Left ventricle myocardium superior (tissue), 1 donor: ENCODE measurements around the gene GLT6D1. TPM values are rescaled to one million over a fixed set of nuclear protein-coding genes. Genes with fewer than 3 reads are reported as not detected.

Experiments
- ATAC-seq: fragments of 200-7000 bp; cut with Tn5 transposase; one replicate; pipeline ENCODE4 v1.9.1; 2020; ENCODE audit warnings: mild to moderate bottlenecking, moderate library complexity
- DNase-seq: peaks from one replicate; pipeline ENCODE4 v3.0.0-alpha.2; 2020
- intact Hi-C: fragments of 100-400 bp; cut with micrococcal nuclease; formaldehyde crosslinking; loops from one replicate; pipeline ENCODE4 v1.11.0; 2022
- total RNA-seq: library from RNA; stranded (reverse); fragmentation: NEBNext Ultra II Directional; extraction: Animal tissue kit (Norgen Biotek cat#: 25700); gene quantifications from one replicate; pipeline ENCODE4 v1.2.1, GENCODE V29; 2021
- donor health status: DM: no; HTN: yes; CAD: no; lungs with severe emphysema.

GLT6D1 gene
- total RNA-seq, 1 donor from 2014 or later, result not detected

DNA sequence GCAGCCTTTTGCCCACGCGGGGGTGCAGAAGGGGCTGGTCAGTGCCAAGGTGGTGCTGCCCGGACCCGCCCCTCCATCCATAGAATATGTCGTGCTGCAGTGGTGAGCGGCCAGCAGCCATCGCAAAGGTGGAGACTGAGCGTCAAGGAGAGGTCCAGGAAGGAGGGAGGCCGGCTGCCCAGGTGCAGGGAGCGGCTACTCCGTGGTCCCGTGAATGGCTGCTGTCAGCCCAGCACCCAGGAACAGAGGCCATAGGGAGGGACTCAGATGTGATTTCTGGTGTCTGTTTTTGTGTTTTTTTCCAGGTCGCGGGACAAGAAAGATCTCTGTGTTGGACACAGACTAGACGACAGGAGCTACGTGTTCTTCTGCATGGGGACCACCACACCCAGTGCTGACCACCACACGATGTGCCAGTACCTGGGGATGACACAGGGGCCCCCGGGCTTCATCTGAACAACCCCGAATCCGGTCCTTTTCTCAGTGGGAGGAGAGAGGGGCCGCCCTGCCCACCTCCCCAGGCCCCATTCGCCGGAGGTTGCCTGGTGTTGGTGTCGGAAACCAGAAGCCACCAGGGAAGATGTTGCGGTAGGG lies 48.8 kb downstream of the GLT6D1 start:
- DNase-seq (no peak), ATAC-seq (no peak)
- intact Hi-C loops, result no loop called here

DNA sequence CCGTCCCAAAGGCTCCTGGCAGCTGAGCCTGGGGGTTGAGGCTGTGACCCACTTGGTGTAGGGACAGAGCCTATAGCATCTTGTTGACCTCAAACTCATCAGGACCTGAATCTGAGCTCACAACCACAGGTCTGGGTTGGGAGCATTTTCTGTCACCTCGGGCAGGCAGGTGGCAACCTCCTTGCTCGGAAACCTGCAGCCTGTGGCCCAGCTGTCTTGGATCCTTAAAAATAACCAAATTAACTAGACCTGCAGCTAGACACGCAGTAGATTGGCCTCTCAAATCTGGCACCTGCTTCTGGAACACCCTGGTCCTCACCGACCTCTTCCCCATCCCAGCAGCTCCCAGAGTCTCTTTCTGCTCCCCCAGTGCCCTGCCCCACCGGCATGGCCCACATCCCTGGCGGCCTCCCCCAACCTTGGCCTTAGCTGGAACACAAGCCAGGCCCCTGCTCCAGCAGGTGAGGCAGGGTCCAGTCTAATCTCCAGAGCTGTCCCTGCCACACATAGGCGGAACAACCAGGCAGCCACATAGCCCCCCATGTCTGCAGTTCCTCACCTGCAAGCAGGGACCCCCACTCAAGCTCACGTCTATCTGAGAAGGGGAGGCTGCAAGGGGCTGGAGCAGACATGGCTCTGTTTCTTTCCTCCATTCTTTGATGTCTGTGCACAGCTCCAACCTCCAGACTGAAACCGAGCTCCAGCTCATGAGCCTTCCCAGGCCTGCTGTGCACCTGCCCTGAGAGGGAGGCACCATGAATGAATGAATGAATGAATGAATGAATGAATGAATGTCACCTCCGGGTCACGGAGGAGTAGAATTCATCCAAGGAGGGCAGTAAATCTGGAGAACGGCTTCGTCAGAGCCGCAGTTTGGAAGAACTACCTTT lies 49.5 kb downstream of the GLT6D1 start:
- ATAC-seq (no peak), DNase-seq (no peak)
- intact Hi-C loops, result no loop called here

DNA sequence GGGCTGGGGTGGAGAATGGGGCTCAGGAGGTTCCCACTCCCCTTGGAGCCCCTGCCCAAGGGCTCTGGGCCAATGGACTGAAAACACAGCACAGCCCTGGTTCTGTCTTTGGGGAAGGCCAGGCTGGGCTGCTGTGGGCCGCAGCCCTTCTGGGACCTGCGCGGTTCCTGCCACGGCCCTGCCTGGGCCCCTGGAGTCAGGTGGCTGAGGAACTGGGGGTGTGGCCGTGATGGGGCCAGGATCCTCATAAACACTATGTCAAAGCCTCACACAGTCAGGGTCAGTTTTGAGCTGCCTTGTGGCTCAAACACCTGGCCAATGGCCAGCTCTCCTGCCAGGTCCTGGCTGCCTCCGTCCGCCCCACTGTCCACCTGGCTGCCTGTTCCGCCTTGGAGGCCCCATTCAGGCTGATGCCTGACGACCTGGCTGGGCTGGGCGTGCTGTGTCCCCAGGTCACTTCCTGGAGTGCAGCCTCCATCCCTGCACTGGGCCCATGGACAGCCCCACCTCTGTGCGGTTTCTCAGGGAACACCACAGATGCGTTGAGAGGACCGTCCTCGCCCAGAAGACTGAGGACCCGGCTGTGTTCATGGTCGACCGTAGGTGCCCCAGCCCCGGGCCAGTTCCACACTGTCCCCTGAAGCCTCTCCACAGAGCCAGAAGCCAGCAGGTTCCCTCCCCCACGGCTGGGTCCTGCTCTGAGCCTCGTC lies 50.3 kb downstream of the GLT6D1 start:
- no peak for ATAC-seq
- intact Hi-C loops, result no loop called here

DNA sequence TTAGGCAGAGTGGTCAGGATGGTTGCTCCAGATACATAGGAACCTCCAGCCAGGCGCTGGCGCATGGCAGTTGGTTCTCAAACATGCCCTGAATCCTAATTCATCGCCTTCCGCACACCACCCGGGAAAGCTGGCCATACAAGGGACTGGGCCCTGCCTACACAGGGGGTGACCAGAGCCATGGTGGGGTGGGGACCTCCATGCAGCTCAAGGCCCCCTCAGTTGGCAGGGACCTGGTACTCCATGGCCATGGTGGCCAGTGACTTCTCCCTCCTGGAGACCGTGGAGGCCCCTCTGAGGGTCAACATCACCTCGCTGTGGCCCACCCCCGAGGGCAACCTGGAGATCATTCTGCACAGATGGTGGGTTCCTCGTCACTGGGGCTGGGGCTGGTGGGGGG lies 51.0 kb downstream of the GLT6D1 start:
- DNase-seq (no peak), ATAC-seq (no peak)
- intact Hi-C loops, result no loop called here

More for the DNA sequence above, 50.3 kb downstream of the GLT6D1 start:
- no peak for DNase-seq

DNA sequence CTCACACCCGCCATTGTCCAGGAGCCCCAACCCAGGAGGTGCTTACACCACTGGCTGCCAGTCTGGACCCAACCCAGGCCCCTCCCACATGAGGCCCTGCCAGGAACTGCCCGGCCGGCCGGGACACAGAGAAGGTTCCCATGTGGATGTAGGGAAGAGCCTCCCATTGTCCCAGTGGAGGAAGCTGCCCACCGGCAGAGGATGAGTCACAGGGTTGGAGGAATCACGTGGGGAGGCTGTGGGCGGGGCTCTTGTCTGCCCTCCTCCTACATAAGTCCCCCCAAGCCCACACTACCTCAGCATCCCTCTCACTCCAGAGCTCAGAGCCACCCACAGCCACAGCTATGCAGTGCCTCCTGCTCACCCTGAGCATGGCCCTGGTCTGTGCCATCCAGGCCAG lies 51.7 kb downstream of the GLT6D1 start:
- no peak for DNase-seq
- no peak for ATAC-seq
- intact Hi-C loops, result no loop called here

DNA sequence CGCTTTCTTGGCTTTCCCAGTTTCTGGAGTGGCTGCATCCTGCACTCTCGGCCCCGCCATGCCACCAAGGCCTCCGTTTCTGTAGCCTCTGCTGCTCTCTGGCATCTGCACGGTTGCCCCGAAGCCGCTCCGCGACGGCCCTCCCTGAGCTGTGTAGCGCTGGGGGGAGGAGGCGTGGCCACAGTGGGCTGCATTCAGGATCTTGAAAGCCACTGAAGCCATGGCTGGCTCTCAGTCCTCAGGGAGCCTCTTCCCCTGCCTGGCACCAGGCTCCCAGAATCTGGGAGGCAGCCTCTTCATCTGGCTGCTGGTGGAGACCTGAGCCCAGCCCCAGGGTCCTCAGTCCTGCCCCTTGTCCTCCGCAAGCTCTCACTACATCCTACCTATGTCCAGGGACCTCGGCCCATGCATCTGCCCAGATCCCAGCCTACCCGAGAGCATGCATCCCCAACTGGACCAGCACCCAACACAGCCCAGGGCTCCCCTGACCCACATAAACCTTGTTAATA lies 52.7 kb downstream of the GLT6D1 start:
- no peak for ATAC-seq
- intact Hi-C loops, result no loop called here
- DNase-seq, result no peak

DNA sequence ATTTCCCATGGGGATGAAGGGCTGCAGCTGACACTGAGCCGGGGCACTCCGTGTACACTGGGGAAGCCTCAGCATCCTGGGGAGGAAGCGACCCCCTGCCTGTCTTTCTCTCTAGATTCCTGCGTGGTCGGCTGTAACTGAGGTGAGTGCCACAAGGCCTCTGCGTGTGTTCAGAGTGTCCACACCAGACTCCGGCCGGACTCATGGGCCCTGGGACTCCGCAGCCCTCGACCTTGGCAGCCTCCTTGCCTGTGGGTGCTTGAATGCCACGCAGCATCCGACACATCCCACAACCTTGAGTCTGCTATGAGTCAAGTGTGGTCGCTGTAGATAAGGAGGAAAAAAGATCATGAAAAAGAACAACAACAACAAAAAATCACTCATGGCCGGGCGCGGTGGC lies 54.4 kb downstream of the GLT6D1 start:
- ATAC-seq, result no peak
- DNase-seq, result no peak

DNA sequence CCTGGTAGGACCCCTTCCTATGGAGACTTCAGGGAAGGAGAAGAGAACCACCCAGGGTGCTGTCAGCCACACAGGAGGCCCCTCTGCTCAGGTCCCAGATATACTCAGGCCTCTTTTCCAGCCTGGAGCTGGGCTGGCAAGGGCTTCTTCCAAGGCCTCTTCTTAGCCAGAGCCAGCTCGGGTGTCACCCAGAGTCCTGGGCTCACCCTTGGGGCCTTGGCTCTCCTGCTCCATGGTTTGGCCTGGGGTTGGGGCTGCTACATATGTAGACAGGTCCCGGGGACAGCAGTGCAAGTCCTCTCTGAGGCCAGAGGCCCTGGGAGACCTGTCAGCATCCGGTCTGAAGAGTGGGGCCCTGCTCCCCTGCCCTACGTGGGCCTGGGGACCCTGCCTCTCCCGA lies 55.0 kb downstream of the GLT6D1 start:
- ATAC-seq, result no peak
- intact Hi-C loops, result no loop called here
- no peak for DNase-seq

More for the DNA sequence above, 54.4 kb downstream of the GLT6D1 start:
- intact Hi-C loops, result no loop called here

DNA sequence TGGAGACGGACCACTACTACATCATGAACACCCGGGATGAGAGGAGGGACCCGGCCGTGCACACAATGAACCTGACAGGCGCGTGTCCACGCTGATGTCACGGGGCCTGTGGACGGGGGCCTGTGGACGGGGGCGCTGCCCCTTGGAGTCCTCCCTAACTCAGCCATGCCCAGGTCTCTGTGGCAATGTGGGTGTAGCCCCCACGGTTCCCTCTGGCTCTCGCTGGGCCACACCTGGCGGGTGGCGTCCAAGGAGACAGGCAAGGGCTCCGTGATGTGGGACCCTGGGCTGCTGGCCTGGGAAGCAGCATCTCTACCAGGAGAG lies 55.7 kb downstream of the GLT6D1 start:
- intact Hi-C loops, result no loop called here
- ATAC-seq, result no peak
- no peak for DNase-seq

DNA sequence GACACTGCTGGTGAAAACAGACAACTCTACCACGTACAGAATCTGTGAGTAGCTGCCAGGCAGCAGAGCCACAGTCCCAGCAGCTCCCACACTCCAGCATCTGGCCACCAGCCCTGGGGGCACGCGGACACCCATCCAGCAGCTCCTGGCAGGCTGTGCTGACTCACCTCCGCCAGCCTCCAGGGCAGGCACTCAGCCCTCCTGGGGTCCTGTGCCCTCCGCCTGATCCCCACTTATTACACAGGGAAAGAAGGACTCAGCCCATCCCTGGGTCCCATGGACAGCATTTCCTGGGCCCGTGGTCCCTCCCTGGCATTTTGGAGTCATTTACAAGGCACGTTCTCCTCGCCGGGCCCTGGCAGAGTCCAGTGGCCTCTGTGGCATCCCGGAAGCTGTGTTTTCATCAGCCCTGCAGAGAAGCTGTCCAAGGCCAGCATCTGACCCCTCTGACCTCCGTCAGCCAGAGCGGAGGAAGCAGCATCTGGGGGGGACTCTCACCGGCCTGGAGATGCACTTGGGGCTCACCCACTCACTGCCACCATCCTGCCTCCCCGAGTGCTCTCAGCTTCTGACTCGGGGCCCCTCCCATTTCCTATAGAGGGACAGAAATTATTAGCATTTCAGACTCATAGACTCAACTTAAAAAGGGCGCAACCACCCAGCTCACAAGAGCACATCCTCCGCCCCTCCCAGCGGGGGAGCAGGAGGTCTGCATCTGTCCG lies 56.2 kb downstream of the GLT6D1 start:
- ATAC-seq (no peak), DNase-seq (no peak)
- intact Hi-C loops, result no loop called here

DNA sequence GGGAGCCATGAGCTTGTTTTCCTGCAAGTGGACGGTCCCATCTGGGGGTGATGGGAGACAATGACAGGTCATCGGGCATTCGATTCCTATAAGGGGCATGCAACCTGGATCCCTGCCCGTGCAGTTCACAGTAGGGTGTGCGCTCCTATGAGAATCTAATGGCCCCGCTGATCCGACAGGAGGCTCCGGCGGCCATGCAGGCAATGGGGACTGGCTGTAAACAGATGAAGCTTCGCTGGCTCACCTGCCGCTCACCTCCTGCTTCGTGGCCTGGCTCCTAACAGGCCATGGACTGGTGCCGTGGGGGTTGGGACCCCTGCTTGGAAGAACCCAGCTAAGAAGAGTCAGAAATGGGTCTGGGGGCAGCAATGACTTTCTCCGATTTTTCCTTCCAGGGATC lies 56.8 kb downstream of the GLT6D1 start:
- DNase-seq (no peak), ATAC-seq (no peak)
- intact Hi-C loops, result no loop called here

DNA sequence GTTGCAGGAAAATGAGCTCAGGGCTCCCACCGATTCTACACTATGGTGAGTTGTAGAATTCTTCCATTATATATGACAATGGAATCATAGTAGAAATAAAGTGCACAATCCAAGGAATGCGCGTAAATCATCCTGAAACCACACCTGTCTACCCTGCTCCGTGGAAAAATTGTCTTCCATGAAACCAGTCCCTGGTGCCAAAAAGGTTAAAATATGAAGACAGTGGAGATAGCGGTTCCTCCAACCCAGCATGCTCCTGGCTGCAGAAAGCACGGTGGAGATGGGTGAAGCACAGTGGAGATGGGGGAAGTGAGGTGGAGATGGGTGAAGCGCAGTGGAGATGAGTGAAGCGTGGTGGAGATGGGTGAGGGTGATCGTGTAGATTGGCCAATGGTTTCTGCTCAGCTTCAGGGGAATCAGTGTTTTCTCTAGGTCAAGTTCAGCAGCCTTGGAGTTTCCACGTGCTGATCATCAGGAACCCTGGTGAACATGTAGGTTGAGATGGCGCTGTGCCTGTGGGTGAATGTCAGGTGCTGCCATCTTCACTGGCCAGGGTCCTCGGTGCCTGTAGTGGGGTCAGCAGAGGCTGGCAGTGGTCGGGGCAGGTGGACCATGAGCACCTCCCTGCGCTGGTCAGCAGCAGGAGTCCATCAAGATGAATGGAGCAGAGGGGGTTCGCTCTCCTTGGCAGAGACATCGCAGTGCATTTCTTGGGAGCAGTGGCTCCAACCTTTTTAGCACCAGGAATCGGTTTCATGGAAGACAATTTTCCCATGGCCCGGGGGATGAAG lies 57.5 kb downstream of the GLT6D1 start:
- intact Hi-C loops, result no loop called here
- DNase-seq (no peak), ATAC-seq (no peak)

DNA sequence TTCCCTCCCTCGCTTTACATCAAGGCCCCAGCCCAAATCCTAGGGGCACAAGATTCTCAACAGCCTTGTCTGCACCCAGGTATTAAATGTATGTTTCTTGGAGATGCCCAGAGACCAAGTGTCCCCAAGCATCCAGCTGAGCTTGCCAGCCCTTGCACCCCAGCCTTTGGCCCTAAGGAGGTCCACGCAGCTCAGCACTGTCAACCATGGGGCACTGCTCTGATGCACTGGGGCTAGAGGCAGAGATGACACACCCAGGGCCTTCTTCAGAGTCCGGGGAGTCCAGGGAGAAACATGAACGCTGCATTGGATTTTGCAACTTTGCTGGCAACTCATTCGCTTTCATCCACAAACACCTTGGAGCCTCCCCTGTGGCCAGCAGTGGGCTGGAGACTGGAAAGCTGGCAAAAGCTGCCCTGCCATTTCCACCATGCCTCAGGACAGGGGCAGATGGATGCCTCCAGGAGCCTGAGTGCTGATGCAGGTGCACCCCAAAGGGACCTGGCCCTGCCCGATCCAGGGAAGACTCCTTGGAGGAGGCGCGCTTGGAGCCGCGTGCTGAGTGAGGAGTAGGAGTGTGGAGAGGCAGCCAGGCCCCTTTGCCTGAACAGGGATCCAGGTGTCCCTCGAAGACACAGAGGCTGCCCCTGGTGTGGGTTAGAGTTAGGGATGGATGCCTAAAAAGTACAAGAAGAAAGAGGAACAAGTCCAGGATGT lies 58.5 kb downstream of the GLT6D1 start:
- ATAC-seq, result no peak
- intact Hi-C loops, result no loop called here
- no peak for DNase-seq

DNA sequence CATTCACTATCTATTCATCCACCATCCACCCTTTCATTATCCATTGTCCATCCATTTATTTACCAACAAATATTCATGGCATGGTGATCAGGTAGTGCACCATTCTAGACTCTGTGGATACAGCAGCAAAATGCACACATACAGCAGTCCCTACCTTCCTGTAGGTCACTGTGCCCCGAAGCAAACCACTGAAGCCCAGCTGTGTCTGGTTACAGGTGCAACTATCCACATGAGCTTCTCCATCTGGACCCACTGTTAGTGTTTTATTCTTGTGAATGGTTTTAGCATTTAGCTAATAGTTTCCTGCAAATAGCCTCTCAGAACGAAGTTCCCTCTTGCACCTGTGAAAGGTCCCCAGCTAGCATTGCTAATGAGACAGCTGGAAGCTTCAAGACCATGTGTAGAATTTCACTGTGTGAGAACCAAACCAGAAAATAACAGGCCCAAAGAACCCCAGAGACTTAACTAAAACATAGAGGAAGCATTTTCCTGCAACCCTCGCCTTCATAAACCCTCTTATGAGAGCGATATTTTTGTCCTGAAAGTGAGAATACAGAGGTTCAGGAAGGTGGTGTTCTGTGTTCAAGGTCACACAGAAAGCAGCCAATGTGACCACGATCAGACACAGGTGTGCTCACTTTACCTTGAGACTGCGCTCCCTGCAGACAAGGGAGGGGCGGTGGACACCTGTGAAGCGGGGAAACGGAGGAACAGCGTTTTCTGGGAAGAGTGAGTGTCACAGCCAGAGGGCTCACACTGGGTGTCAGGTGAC lies 59.3 kb downstream of the GLT6D1 start:
- intact Hi-C loops, result no loop called here
- DNase-seq (no peak), ATAC-seq (no peak)

DNA sequence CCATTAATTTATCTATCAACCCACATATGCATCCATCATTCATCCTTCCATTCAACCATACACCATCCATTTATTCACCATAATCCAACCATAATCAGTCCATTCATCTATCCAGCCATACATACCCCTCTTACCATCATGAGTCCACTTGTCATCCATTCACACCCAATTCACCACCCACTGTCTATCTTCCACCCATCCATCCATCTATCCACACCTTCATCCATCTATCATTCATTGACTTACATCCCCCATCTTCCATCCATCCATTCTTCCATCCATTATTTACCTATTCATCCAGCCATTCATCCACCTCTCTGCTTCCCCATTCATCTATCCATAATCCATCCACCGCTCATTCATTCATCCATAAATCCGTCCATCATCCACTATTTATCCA lies 60.0 kb downstream of the GLT6D1 start:
- intact Hi-C loops, result no loop called here
- ATAC-seq (no peak), DNase-seq (no peak)

DNA sequence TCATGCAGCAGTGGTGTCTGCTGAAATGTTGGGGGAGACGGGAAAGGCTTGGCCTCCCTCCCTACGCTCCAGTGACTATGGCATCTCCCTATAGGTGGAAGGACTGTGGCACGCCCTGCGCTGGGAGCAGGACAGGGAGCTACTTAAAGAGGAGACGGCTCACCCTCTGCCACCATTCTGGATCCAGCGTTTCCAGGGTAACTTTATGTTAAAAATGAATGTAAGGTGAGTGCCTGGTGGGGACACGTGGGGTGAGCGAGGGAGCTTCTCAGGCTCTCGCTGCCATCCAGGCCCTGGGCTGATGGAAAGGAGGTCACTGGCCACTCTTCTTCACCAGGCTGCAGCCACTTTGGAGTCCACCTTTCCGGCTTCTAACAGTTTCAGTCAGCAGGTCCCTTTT lies 62.1 kb downstream of the GLT6D1 start:
- ATAC-seq, result no peak
- no peak for DNase-seq
- intact Hi-C loops, result no loop called here

DNA sequence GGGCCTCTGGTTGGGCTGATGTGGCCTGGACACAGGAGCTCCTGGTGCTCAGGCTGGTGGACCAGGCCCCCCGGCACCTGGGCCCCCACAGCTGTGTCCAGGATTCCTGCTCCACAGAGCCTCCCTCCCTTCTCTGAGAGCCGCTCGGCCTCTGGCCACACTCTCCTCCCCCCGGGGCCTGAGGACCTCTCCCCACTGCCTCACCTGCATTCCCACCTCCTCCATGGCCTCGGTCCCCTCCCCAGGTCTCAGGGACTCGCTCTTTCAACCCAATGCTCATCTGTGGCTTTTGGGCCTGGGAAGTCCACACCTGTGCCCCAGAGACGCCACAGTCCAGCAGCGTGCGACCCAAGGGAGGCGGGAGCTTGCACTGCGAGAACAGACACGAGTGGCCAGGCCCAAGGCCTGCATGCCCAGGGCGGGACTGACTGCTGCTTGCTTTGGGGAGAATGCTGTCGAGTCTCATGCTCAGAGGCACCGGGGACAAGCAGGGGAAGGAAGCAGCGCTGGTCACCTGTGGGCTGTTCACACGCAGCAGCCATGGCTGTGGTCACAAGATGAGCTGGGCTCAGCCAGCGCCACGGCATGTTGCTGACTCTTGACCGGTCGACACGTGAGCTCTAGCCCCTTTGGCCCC lies 63.2 kb downstream of the GLT6D1 start:
- DNase-seq (no peak), ATAC-seq (no peak)
- intact Hi-C loops, result no loop called here
